Keratinocyte (primary cell): Measurements from ENCODE around the gene CYP46A1. TPM values are rescaled to one million over a fixed set of nuclear protein-coding genes. Genes with fewer than 3 reads are reported as not detected.

ENCODE experiments used
- DNase-seq: peaks from one replicate; pipeline ENCODE4 v3.0.0-alpha.2; 2011; ENCODE audit warnings: low read depth, missing footprints, low spot score
- FAIRE-seq: peaks from 2 replicates; lab custom pipeline; 2011; peaks lifted over from hg19 to GRCh38; lab: Jason Lieb, UNC
- H2AFZ ChIP-seq: 2 replicates; pipeline ENCODE4 v1.6.0; 2012; ENCODE audit warnings: low read length, control low read depth, inconsistent platforms; ENCODE audit not compliant: control insufficient read depth
- H3K27ac ChIP-seq: 2 replicates; pipeline ENCODE4 v1.5.1; 2011; ENCODE audit warnings: low read length; ENCODE audit not compliant: control insufficient read depth, insufficient read depth
- H3K27me3 ChIP-seq: 3 replicates; pipeline ENCODE4 v1.6.0; 2011; ENCODE audit warnings: low read length; ENCODE audit not compliant: control insufficient read depth, insufficient read depth; ENCODE audit errors: extremely low read depth
- H3K36me3 ChIP-seq, 2 experiments: 2 replicates in 1 of 2; 3 replicates in 1 of 2; pipeline ENCODE4 v1.5.1; 2011; ENCODE audit warnings: low read length in 2 of 2, mild to moderate bottlenecking in 1 of 2; ENCODE audit not compliant: control insufficient read depth in 2 of 2, insufficient read depth in 2 of 2; ENCODE audit errors: extremely low read depth in 1 of 2
- H3K4me1 ChIP-seq: 3 replicates; pipeline ENCODE4 v1.5.1; 2011; ENCODE audit warnings: low read length; ENCODE audit not compliant: control insufficient read depth, insufficient read depth; ENCODE audit errors: extremely low read depth
- H3K4me2 ChIP-seq: 3 replicates; pipeline ENCODE4 v1.6.0; 2011; ENCODE audit warnings: low read depth, low read length; ENCODE audit not compliant: control insufficient read depth, insufficient read depth; ENCODE audit errors: extremely low read depth
- H3K4me3 ChIP-seq, 3 experiments: fragments of 200-600 bp in 1 of 3; sonication (generic) in 1 of 3; 2 replicates in 2 of 3; 3 replicates in 1 of 3; pipeline ENCODE4 v1.5.1; 2011 to 2016; ENCODE audit warnings: low read length in 3 of 3, mild to moderate bottlenecking in 3 of 3, control low read depth in 2 of 3, inconsistent platforms in 1 of 3, low read depth in 1 of 3, mixed read lengths in 1 of 3, mixed run types in 1 of 3, moderate library complexity in 1 of 3; ENCODE audit not compliant: control insufficient read depth in 2 of 3, insufficient read depth in 2 of 3; ENCODE audit errors: extremely low read depth in 1 of 3
- H3K79me2 ChIP-seq: 2 replicates; pipeline ENCODE4 v1.6.0; 2012; ENCODE audit warnings: low read length; ENCODE audit not compliant: control insufficient read depth, insufficient read depth
- H3K9ac ChIP-seq: 3 replicates; pipeline ENCODE4 v1.6.0; 2011; ENCODE audit warnings: low read length; ENCODE audit not compliant: control insufficient read depth, insufficient read depth; ENCODE audit errors: extremely low read depth
- H3K9me1 ChIP-seq: 3 replicates; pipeline ENCODE4 v1.6.0; 2011; ENCODE audit warnings: low read length; ENCODE audit not compliant: control insufficient read depth, insufficient read depth; ENCODE audit errors: extremely low read depth
- H3K9me3 ChIP-seq: 2 replicates; pipeline ENCODE4 v1.5.1; 2012; ENCODE audit warnings: low read depth, low read length; ENCODE audit not compliant: control insufficient read depth
- H4K20me1 ChIP-seq: 3 replicates; pipeline ENCODE4 v1.6.0; 2011; ENCODE audit warnings: low read length; ENCODE audit not compliant: control insufficient read depth, insufficient read depth; ENCODE audit errors: extremely low read depth
- EZH2 ChIP-seq: IDR thresholded peaks from one replicate; pipeline ENCODE4 v1.6.1; 2012; ENCODE audit warnings: inconsistent platforms, mild to moderate bottlenecking, low read length, moderate library complexity
- dilution Hi-C: fragments of 300-500 bp; cut with MboI; formaldehyde crosslinking; loops from one replicate; pipeline ENCODE4 v1.7.0; 2020; ENCODE audit warnings: low sequenced_read_pairs; ENCODE audit not compliant: extremely low pct_ligation_motif_present
- polyA plus RNA-seq, 5 experiments: library from polyadenylated mRNA; depleted of rRNA in 3 of 5; stranded (reverse) in 3 of 5; stranded (forward) in 1 of 5; unstranded in 1 of 5; fragments of >200 nt; gene quantifications; 1 replicate in 1 of 5; 2 replicates in 3 of 5; 3 replicates in 1 of 5; pipeline versions ENCODE4 v1.2.1 to v1.2.3, GENCODE V29; 2011 to 2012; ENCODE audit warnings: missing spikeins in 2 of 5, low read depth in 1 of 5, low replicate concordance in 1 of 5
- TF ChIP-seq, protein P1 (sequence below), 3 experiments: IDR thresholded peaks in 1 of 3; conservative IDR thresholded peaks in 1 of 3; optimal IDR thresholded peaks in 1 of 3; 2 replicates in 2 of 3; 3 replicates in 1 of 3; pipeline versions ENCODE3 to v1.5.1; 2011; ENCODE audit warnings: low read length in 3 of 3, mild to moderate bottlenecking in 3 of 3, moderate library complexity in 2 of 3, control low read depth in 1 of 3, inconsistent platforms in 1 of 3; ENCODE audit not compliant: insufficient read depth in 2 of 3; ENCODE audit errors: extremely low read depth in 1 of 3

CYP46A1 gene
- polyA plus RNA-seq, 1 donor (not counting 4 experiments of a cell fraction or from before 2014, with no cell fraction given) = 0.01 TPM

GRCh38 chr14:99773521-99774497, 89.7 kb downstream of the CYP46A1 start:
- Histone ChIP-seq H3K27ac (no peak overlapping the region), H3K4me2 (no peak overlapping the region)
- DNase-seq = no peak

GRCh38 chr14:99774556-99775307, 90.6 kb downstream of the CYP46A1 start:
- Histone ChIP-seq H3K79me2 (no peaks in the 10 kb centered on the region), H4K20me1 (no peaks in the 10 kb centered on the region), H3K27me3 (peaks cover 37% of the 10 kb centered on the region), H3K4me2 (no peak overlapping the region), H3K4me3 (no peak overlapping the region), H3K9me1 (no peaks in the 10 kb centered on the region), H3K27ac (no peak overlapping the region), H3K9me3 (no peaks in the 10 kb centered on the region), H3K36me3 (no peaks in the 10 kb centered on the region), H2AFZ (no peak overlapping the region), H3K9ac (no peak overlapping the region), H3K4me1 (no peaks in the 10 kb centered on the region)
- no peak for TF ChIP-seq EZH2
- TF ChIP-seq, protein P1, sequence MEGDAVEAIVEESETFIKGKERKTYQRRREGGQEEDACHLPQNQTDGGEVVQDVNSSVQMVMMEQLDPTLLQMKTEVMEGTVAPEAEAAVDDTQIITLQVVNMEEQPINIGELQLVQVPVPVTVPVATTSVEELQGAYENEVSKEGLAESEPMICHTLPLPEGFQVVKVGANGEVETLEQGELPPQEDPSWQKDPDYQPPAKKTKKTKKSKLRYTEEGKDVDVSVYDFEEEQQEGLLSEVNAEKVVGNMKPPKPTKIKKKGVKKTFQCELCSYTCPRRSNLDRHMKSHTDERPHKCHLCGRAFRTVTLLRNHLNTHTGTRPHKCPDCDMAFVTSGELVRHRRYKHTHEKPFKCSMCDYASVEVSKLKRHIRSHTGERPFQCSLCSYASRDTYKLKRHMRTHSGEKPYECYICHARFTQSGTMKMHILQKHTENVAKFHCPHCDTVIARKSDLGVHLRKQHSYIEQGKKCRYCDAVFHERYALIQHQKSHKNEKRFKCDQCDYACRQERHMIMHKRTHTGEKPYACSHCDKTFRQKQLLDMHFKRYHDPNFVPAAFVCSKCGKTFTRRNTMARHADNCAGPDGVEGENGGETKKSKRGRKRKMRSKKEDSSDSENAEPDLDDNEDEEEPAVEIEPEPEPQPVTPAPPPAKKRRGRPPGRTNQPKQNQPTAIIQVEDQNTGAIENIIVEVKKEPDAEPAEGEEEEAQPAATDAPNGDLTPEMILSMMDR (optimal IDR thresholded peaks at IDR 0.05 in 1 of 3, IDR thresholded peaks at IDR 0.05 in 1 of 3, conservative IDR thresholded peaks at IDR 0.05 in 1 of 3; ENCODE audit: extremely low read depth in 1 of 3, insufficient read depth in 2 of 3, low read length in 3 of 3) = no peak
- dilution Hi-C loops = no loop called here
- DNase-seq = no peak
- FAIRE-seq = no peak

More at GRCh38 chr14:99773521-99774497, 89.7 kb downstream of the CYP46A1 start:
- H2AFZ ChIP-seq = no peak overlapping the region
- H3K79me2 ChIP-seq = no peaks in the 10 kb centered on the region
- H3K4me1 ChIP-seq = no peaks in the 10 kb centered on the region
- H3K9ac ChIP-seq = no peak overlapping the region
- no peak overlapping the region for H3K4me3 ChIP-seq
- no peaks in the 10 kb centered on the region for H3K9me1 ChIP-seq
- peaks cover 44% of the 10 kb centered on the region for H3K27me3 ChIP-seq
- no peaks in the 10 kb centered on the region for H3K36me3 ChIP-seq
- H3K9me3 ChIP-seq = no peaks in the 10 kb centered on the region
- FAIRE-seq = no peak
- H4K20me1 ChIP-seq = no peaks in the 10 kb centered on the region
- TF ChIP-seq, protein P1 (optimal IDR thresholded peaks at IDR 0.05 in 1 of 3, IDR thresholded peaks at IDR 0.05 in 1 of 3, conservative IDR thresholded peaks at IDR 0.05 in 1 of 3; ENCODE audit: extremely low read depth in 1 of 3, insufficient read depth in 2 of 3, low read length in 3 of 3) = no peak
- no peak for TF ChIP-seq EZH2
- dilution Hi-C loops = no loop called here
